Measurements from ENCODE around the gene NMU.

GRCh38 chr4:55663145-55663544, 27.0 kb upstream of the NMU start:
- TF ChIP-seq CTCF (IDR thresholded peaks at IDR 0.05; ENCODE audit: borderline replicate concordance, extremely low read depth, low read length, poor library complexity, severe bottlenecking) (no peak), EZH2 (IDR thresholded peaks at IDR 0.05; ENCODE audit: borderline replicate concordance, low read depth, low read length, severe bottlenecking) (no peak)
